HEK293T (cell line): ENCODE measurements around the gene NDUFS4.

Experiments
- CTCF ChIA-PET: fragments of 350-600 bp; formaldehyde crosslinking; extraction: SDS; loops from one replicate; lab custom pipeline; 2021; ENCODE audit warnings: antibody characterized with exemption, inconsistent platforms; lab: Yijun Ruan, JAX
- POLR2A ChIA-PET: fragments of 350-600 bp; formaldehyde crosslinking; extraction: SDS; loops from one replicate; lab custom pipeline; 2020; ENCODE audit warnings: antibody characterized with exemption, inconsistent platforms; lab: Yijun Ruan, JAX
- DNase-seq: peaks from one replicate; pipeline ENCODE4 v3.0.0; 2012; ENCODE audit warnings: mixed read lengths; ENCODE audit errors: extremely low spot score
- ARNT ChIP-seq: fragments of 450-650 bp; IDR thresholded peaks from 2 replicates; pipeline ENCODE4 v1.6.1; 2017; ENCODE audit warnings: mild to moderate bottlenecking
- BHLHE40 ChIP-seq: fragments of 450-650 bp; IDR thresholded peaks from 2 replicates; pipeline ENCODE4 v1.6.1; 2016; ENCODE audit warnings: mild to moderate bottlenecking, moderate library complexity, borderline replicate concordance
- CTBP1 ChIP-seq: fragments of 450-650 bp; IDR thresholded peaks from 2 replicates; pipeline ENCODE4 v1.6.1; 2016; ENCODE audit warnings: borderline replicate concordance
- ELF4 ChIP-seq: fragments of 450-650 bp; IDR thresholded peaks from 2 replicates; pipeline ENCODE4 v1.6.1; 2017; ENCODE audit warnings: antibody characterized with exemption
- FOXA1 ChIP-seq: fragments of 450-650 bp; IDR thresholded peaks from 2 replicates; pipeline ENCODE4 v1.6.1; 2016; ENCODE audit warnings: mild to moderate bottlenecking
- FOXK2 ChIP-seq: fragments of 450-650 bp; IDR thresholded peaks from 2 replicates; pipeline ENCODE4 v1.6.1; 2016; ENCODE audit warnings: mild to moderate bottlenecking
- FOXM1 ChIP-seq: fragments of 450-650 bp; IDR thresholded peaks from 2 replicates; pipeline ENCODE4 v1.6.1; 2017; ENCODE audit warnings: mild to moderate bottlenecking, borderline replicate concordance
- HDGF ChIP-seq: fragments of 450-650 bp; IDR thresholded peaks from 2 replicates; pipeline ENCODE4 v1.6.1; 2017; ENCODE audit warnings: antibody characterized with exemption, borderline replicate concordance
- L3MBTL2 ChIP-seq: fragments of 450-650 bp; conservative IDR thresholded peaks from 2 replicates; pipeline ENCODE4 v1.6.1; 2016; ENCODE audit warnings: mild to moderate bottlenecking
- LEF1 ChIP-seq: fragments of 450-650 bp; IDR thresholded peaks from 2 replicates; pipeline ENCODE4 v1.6.1; 2017; ENCODE audit warnings: mild to moderate bottlenecking, borderline replicate concordance
- NFRKB ChIP-seq: fragments of 450-650 bp; IDR thresholded peaks from 2 replicates; pipeline ENCODE4 v1.6.1; 2016; ENCODE audit warnings: mild to moderate bottlenecking, moderate library complexity
- PKNOX1 ChIP-seq: fragments of 450-650 bp; IDR thresholded peaks from 2 replicates; pipeline ENCODE4 v1.6.1; 2016
- SP1 ChIP-seq: fragments of 450-650 bp; IDR thresholded peaks from 2 replicates; pipeline ENCODE4 v1.6.1; 2017
- SUZ12 ChIP-seq: fragments of 450-650 bp; IDR thresholded peaks from 2 replicates; pipeline ENCODE4 v1.6.1; 2016; ENCODE audit warnings: mild to moderate bottlenecking
- TARDBP ChIP-seq: fragments of 450-650 bp; IDR thresholded peaks from 2 replicates; pipeline ENCODE4 v1.6.1; 2016
- ZNF384 ChIP-seq: fragments of 450-650 bp; IDR thresholded peaks from 2 replicates; pipeline ENCODE4 v1.6.1; 2016

NDUFS4 gene

DNA sequence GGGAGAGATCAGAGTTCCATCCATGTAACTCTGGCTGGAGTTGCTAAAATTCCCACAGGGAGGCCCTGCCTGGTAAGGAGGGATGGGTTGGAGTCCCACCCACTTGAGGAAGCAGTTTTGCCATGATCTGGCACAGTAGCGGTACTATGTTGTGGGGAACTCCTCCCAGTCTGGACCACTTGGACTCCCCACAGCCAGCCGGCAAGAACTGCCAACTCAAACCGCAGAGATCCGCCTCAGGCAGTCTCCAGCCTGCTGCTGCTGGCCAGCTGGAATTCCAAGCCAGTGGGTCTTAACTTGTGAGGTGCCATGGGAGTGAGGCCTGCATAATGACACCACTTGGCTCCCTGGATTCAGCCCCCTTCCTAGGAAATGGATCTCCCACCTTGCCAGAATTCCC, 151.9 kb downstream of the NDUFS4 start:
- ChIA-PET CTCF (no interaction called here), POLR2A (no interaction called here)
- TF ChIP-seq ARNT (no peak), NFRKB (no peak), HDGF (no peak), LEF1 (no peak), ZNF384 (no peak), FOXA1 (no peak), SUZ12 (no peak), BHLHE40 (no peak)
- DNase-seq: no peak

- no peak for DNase-seq
- TF ChIP-seq BHLHE40 (no peak), FOXM1 (no peak), PKNOX1 (no peak), SUZ12 (no peak), FOXA1 (no peak), ELF4 (no peak), ZNF384 (no peak), TARDBP (no peak), L3MBTL2 (no peak), HDGF (no peak), ARNT (no peak), FOXK2 (no peak), SP1 (no peak), CTBP1 (no peak), LEF1 (no peak)
- CTCF ChIA-PET: no interaction called here
- POLR2A ChIA-PET: no interaction called here
Measured at GRCh38 chr5:53713978-53714666, 153.7 kb downstream of the NDUFS4 start.

DNA sequence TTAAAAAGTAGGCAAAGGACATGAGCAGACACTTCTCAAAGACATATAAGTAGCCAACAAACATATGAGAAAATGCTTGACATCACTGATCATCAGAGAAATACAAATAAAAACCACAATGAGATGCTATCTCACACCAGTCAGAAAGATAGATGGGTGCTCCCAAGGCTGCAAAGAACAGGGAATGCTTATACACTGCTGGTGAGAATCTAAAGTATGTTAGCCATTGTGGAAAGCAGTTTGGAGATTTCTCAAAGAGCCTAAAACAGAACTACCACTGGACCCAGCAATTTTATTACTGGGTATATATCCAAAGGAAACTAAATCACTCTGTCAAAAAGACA, 154.2 kb downstream of the NDUFS4 start:
- CTCF ChIA-PET: no interaction called here
- no peak for TF ChIP-seq SP1
- no peak for TF ChIP-seq FOXM1
- no peak for TF ChIP-seq PKNOX1
- no peak for TF ChIP-seq ZNF384
- no peak for DNase-seq
- POLR2A ChIA-PET: no interaction called here

DNA sequence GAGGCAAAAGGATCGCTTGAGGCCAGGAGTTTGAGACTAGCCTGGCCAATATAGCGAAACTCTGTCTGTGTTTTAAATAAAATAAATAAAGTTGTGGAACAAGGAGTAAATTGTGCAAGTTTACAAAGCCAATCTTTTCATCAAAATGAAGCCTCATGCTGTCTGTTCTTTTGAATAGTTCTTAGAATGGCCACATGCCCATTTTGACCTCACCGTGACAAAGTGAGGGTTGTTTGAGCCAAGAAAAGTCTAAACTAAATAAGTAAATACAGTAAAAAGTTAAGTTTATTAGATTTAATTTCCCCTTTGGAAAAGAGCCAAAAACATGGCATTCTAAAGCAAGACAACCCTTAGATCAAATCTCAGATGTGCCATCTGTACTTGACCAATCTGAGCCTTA, 165.7 kb downstream of the NDUFS4 start:
- TF ChIP-seq SUZ12: no peak
- no peak for TF ChIP-seq FOXA1
- CTCF ChIA-PET: no interaction called here
- POLR2A ChIA-PET: no interaction called here
- no peak for DNase-seq

DNA sequence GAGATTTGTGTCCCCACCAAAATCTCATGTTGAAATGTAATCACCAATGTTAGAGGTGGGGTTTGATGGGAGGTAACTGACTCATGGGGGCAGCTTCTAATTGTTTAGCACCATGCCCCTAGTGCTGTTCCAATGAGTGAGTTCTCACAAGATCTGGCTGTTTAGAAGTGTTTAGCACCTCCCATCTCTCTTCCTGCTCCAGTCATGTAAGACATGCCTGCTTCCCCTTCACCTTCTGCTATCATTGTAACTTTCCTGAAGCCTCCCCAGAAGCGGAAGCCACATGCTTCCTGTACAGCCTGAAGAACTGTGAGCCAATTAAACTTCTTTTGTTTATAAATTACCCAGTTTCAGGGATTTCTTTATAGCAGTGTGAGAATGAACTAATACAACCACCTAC, 170.5 kb downstream of the NDUFS4 start:
- no peak for TF ChIP-seq HDGF
- CTCF ChIA-PET: no interaction called here

More for the DNA sequence above, 170.5 kb downstream of the NDUFS4 start:
- POLR2A ChIA-PET: no interaction called here
- DNase-seq: no peak
